Inferior parietal cortex (tissue), 1 donor: ENCODE measurements around the gene NBEAL2.

ENCODE experiments used
- DNase-seq: peaks from one replicate; pipeline ENCODE4 v3.0.0-alpha.2; 2016; ENCODE audit errors: extremely low spot score

NBEAL2 gene, protein sequence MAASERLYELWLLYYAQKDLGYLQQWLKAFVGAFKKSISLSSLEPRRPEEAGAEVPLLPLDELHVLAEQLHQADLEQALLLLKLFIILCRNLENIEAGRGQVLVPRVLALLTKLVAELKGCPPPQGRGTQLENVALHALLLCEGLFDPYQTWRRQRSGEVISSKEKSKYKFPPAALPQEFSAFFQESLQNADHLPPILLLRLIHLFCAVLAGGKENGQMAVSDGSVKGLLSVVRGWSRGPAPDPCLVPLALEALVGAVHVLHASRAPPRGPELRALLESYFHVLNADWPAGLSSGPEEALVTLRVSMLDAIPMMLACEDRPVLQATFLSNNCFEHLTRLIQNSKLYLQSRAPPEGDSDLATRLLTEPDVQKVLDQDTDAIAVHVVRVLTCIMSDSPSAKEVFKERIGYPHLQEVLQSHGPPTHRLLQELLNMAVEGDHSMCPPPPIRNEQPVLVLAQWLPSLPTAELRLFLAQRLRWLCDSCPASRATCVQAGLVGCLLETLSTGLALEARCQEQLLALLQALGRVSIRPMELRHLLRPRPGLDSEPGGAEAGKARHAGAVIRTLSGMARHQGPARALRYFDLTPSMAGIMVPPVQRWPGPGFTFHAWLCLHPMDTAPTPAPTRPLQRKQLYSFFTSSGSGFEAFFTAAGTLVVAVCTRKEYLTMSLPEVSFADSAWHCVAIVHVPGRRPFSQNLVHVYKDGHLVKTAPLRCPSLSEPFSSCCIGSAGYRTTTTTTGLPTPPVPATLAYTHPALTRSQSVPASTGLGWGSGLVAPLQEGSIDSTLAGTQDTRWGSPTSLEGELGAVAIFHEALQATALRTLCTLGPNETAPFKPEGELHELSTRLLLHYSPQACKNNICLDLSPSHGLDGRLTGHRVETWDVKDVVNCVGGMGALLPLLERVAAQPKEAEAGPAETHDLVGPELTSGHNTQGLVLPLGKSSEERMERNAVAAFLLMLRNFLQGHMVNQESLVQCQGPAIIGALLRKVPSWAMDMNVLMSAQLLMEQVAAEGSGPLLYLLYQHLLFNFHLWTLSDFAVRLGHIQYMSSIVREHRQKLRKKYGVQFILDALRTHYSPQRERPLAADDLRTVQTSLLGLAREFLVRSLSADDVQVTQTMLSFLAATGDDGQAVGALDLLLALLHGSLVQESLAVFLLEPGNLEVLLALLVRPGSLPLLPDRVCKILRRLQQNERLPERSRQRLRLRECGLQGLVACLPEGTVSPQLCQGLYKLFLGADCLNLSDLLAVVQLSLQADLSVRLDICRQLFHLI (N-terminal part only)

DNA sequence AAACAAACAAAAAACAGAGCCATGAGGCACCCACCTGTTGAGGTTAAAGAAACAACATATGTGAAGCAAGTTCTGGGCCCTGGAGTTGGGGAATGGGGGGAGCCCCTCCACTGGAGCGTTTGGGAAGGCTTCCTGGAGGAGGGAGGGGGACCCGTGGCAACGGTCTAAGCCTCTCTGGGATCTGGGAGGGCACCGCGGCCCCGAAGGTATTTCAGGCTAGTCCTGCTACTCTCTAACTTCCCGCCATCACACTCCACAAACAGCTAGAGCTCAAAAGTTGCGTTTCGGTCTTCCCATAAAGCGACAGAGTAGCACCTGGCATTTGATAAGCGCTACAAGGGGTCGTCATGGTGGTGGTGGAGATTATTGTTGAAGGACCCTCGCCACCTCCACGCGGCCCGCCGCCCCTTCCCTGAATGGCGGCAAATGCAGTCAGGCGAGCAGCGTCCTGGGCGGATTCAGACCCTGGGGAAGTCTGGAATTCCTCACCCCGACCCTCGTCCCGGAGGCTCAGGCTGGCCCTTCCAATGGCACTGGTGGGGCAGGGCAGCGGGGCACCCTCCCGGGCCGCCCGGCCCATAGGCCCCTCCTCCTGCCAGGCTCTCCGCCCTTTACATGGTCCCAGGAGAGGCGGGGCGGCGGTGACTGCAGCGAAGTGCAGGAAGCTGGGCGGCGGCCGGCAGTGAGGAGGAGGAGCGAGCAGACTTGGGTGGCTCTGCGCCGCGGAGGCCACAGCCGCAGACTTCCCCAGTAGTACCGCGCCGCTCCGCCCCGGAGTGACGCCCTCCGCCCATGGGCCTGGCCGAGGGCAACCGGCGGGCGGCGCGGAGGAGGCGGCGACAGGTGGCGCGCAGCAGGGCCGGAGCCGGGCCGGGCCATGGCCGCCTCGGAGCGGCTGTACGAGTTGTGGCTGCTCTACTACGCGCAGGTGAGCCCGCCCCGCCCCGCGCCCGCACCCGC lies at the start of gene NBEAL2:
TSS of gene NBEAL2 (plus strand) at position 682 of the 960 bp plus-strand sequence. CDS start at position 878, 196 bp downstream.
- DNase-seq = peak; percentile 67

DNA sequence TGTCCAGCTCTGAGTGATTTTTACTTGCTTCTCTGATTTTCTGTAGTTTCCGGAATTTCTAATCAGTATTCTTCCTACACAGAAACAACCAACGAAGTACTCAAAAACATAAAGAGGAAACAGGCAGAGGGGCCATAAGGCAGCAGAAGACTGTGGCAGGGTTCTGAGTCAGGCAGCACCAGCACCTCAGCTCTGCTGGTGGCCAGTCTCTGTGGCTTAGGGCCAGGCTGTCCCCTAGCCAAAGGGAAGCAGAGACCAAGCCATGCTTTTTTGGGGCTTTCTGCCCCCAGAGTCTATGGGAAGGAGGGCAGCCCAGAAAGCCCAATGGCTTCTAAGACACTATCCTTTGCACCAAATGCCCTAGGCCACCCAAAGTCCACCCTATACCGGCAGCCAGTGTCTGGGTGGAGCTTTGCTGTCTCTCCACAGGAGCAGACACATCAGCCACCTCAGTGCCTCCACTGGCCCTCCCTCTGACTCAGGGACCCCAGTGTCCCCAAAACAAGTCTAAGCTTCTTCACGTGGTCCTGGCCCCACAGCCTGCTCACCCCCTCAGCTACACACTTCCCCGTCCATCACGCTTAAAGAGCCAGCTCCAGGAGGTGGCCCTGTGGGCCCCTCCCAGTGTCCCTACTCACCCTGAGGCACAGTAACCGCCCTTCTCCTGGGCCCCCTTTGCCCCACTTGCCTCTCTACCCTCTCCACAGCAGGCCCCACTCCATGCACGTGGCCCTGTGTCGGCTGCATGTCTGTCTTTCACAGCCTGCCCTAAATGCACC lies 49.1 kb upstream of the NBEAL2 start:
- no peak for DNase-seq

DNA sequence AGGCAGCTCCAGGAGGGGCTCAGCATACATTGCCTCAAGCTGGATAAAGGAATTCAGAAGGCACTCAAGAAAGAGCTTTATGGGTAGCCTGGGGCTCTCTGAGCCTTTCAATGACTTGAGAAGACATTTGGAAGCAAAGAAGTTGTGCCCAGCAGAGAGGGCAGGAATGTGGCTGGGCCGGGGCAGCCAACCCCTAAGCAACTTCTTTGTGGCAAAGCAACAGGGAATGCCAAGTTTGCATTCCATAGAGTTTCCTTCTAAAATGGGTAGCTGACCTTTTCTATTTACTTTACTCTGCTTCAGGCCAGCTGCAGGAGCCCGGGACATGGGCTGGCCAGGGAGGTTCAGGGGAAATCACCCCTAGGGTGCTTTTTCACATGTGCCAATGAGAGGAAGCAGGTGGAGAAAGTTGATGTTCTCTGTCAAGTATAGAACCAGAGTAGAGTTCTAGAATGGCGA lies 48.5 kb upstream of the NBEAL2 start:
- no peak for DNase-seq

DNA sequence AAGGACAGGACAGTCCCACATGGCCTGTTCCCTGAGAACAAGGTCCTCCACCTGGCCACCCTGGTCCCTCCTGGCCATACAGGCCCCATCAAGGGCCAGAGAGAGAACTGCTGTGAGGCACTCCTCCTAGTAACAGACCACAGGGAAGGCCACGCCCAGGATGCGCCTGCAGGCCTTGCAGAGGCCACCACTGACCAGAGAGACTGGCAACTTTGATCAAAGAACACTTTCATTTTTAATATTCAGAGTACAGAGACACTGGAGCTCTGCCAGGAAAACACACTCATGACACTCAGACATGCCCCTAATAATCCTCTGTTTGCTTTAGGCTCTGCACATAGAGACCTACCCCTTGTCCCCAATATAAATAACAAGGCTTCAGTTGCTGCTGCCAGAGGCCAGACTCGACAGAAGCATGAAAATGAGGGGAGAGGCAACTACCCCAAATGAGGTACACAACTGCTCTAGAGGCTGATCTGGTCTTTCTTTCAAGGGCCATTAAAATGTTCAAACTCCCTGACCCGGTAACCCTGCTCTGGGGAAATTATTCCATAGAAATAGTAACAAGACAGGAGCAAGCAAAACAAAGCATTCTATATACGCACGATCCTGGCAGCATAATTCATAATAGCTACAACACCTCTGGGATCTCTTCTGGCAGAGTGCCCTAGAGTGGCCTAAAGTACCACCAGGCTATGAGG lies 47.7 kb upstream of the NBEAL2 start:
- no peak for DNase-seq

DNA sequence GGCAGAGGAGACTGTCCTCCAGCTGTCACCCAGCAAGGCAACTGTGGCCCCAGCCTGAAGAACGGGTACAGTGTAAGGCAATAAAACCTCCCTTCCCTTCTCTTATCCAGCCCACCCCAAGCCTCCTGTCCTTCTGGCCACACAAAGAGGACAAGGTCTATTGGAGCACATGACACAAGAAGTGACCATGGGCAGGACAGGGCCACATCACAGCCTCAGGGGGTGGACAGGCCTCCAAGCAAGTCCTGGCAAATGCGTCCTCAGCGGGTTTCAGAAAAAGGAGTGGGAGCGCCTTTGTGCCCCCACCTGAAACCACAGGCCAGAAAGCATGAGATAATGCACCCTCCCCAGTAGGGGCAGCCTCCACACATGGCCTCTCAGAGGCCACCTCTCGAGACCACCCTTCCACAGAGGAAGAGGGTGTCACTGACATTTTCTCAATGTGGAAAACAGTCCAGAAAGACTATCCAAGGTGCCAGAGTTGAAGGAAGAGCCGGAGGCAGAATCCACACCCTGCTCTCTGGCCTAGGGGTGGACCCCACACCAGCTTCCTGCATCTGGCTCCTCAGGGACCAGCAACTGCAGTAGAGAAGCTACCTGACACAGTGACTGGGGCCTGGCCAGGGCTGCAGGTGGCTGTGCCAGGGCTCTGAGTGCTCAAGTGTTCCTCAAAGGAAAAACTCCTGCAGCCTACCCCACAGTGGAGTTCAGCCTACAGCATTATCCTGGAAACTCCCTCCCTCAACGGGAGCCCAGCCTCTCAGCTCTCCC lies 46.8 kb upstream of the NBEAL2 start:
- no peak for DNase-seq

DNA sequence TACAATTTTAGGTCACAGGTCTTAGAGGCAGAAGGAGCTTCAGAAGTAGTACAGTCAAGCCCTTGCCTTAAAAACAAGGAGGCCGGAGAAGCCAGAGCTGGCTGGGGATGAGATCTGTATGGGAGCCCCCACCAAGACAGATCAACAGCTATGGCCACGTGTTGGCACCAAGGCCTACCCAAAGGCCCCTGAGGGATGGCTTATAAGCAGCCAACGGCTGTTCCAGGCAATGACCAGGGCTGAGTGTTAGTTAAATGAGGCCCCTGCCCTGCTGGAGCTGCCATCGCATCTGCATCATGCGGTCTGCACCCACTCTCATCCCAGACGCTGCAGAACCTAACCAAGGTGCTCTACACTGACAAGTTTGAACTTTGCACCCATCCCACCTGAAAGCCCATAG lies 46.2 kb upstream of the NBEAL2 start:
- DNase-seq = no peak

DNA sequence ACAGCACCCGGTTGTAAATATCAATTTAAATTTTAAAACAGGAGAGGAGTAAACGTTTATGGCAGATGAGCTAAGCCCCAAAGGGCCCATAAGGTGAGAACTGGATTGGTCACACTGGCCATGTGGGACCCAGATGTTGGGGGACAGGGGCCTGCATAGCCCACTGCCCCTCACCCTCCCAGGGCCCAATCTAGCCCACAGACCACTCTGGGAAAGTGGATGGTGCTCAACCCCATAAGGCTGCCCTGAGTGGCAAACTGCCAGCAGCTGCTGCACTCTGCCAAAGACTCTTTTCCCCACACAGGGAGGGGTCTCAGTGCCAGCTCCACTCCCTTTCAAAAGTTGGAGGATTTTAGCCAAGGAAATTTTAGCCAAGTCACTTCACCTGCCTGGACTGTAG lies 45.4 kb upstream of the NBEAL2 start:
- DNase-seq = no peak

DNA sequence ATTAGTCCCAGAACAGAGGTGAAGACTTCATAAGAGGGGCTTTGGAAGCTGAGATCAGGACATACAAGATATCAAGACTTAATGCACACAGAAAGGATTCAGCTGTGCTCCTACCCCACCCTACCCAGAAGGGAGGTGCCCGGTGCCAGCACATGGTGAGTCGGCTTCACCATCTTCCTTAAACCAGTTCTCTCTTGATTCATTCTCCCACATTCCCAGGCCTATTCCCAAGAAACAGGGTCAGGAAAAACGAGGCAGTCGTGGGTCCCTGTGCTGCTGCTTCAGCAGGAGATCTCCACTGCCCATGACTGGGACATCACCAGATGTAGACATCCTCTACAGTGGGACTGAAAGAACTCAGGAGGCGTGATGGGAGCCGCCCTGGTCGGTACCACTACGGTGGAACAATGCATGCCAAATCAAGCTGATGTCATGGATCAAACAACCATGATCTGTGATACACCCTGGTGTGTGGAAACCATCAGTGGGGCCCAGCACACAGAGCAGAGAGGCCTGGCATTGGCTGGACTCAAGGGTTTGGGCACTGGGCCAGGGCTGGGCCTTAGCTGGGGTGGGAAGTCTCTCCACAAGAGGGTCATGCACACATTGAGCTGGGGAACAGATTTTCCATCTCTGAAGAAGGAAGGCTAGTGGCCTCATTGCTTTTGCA lies 44.8 kb upstream of the NBEAL2 start:
- no peak for DNase-seq

DNA sequence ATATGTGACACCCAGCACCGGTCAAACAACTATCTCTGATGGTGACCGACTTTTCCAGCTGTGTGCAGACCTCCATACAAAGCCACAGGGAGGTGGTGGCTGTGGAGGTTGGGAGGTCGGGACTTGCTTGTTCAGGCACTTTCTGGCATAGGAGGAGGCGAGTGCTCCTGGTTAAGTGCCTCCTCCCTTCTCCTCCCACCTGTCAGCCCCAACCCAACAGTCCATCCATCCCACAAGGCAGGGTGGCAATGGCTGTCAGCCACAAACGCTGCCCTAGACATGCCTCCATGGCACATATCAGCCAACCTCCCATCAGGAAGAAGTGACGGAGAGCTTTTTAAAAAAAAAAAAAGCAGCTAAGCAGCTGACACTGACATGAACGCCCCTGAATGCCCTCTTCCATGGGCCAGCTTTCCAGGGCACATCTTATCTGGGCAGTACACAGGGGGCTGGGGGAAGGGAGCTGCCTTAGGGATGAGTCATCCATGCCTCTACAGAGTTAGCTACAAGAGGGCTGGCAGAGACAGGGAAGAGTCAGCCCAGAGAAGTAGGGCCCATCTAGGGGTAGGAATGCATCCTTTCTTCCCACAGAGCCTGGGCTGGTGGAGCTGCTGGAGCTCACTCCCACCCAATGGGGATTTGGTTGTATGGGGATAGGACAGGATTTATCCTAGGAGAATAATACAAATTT lies 44.2 kb upstream of the NBEAL2 start:
- DNase-seq = no peak

DNA sequence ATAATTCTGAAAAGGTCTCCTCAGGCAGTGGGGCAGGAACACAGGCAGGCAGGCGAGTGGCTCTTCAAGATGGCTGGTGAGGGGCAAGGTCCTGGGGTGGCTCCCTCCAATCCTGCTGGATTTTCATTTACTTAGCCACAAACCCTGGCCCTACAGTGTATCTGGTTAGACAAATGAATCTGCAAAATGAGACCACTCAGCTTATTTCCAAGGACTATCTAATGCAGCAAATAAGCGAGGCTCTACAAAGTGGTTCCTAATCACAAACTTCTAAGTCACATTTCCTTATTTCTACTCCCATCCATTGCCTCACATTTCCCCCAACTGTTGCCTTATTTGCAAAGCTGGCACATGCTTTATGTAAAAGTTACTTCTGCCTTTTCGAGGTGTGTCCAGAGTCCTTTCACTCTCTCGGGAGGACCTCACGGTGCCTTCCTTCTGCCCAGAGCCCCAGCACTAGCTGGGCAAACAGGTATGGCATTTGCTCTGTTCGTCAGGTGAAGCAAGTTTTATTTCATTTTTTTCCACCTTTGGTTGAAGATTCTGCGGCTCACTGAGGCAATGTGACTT lies 43.4 kb upstream of the NBEAL2 start:
- no peak for DNase-seq

DNA sequence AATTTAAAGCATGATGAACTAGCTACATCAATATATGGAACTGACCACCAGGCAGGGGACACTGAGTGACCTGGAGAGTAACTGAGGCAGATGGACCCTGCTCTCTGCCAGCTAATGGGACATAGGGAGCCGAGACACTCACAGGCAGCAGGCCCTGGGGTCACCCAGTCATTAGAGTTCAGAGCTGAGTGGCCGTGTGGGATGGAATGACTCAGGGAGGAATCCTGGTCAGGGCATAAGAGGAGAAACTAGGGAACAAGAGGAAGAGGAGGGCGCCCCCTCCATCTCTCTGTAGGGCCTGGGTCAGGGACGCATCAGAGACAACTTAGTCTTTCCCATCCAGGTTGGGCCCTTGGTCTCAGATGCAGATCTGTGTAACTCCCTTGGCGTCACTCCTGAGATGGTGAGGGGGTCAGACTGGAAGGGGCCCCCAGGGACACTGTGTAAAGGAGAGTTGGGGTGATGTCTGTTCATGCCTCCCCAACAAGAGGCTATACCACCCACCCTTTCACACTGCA lies 42.7 kb upstream of the NBEAL2 start:
- DNase-seq = no peak

DNA sequence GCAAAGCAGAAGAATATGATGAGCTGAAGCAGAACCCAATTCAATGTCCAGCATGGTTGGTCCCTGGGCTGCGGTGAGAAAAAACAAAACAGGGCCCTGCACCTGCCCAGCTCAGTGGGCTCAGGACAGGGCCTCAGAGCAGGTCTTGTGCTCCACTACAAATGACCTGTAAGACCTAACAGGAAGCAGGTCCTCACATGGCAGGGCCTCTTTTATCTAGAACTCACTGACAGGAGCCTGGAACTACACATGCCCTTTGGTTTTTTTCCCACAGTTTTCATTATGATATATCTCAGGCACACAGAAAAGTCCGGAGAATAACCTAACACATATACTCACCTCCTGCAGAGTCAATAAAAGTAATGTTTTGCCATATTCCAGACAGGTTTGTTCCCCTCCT lies 41.3 kb upstream of the NBEAL2 start:
- no peak for DNase-seq

DNA sequence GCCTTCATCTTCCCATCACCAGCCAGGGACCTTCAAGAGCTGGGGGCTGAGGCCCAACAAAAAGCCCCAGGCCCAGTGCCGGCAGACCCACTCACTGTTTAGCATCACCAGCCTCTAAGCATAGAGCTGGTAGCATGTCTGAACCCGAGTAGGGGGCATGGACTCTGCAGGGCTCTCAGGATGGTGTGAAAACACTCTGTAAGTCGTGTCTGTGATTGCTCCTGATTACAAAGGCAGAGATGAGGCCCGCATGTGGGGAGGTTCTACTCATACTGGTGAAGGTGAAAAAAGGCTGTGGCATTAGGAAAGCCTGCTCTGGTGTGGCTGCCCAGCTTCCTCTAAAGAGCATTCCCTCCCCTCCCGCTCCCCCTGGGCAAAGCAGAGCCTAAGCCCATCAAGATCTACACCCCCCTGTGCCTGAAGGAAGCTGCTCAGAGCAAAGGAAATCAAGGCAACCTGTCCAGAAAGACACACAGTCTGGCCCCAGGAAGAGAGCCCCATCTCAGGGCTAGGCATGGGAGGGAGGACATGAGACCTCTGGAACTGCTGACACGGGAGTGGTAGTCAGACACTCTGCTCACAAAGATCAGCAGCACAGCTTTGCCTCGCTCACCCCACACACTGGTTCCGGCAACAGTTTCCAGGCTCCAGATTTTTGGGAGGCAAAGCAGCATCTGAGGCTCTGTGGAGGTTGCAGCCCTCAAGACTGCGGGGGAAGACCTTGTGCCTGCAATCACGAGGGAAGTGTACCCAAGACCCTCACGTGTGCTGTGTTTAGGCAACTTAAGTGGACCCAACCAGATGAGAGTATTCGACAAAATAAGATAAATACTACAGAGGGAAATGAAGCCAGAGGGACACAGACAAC lies 39.7 kb upstream of the NBEAL2 start:
- no peak for DNase-seq

DNA sequence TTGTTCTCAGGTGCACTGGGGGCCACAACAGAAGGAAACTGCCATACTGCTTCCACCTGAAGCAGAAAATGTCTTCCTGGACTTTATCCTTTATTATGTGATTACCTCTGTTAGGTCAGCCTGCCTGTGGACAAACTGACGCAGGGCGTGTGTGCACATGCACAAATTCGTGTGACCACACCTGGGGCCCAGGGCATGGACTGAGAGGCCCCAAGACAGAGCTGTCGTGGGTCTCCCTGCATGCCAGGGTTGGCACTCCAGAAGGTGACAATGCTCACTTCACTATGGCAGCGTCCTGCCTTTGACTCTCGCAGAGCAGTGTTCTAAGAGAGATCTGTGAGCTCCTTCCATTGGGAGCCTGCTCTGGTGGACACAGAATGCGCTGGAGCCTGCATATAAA lies 37.4 kb upstream of the NBEAL2 start:
- DNase-seq = no peak

DNA sequence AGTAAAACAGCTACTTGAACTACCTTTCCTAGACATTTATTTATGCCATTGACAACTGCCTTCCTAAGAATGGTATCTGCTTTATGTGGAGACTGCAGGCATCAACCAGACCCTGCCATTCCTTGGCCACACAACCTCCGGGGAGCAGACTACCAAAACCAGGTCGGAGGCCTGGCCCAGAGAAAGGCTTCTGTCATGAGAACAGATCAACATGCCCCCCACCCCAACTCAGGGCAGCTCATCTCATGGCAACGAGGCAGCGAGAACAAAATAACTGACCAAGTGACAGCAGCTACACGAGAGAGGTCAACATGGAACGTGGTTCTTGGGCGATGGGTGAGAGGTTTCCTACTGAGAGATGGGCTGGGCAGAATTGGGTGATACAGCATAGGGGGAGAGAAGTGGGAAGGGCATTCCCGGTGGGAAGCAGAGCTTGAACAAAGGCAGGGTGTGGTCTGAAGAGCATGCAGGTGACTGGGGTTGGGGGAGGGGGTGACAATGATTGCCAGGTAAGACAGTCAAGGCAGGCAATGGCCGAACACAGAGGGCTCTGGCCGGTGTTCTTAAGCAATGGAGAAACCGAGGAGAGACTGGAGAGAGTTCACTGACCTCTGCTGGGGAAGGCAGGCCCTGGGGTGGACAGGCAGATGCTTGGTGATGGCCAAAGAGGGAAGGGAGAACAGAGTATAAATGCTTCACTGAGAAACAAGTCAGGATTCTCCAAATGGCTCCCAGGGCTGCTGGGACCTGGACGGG lies 36.8 kb upstream of the NBEAL2 start:
- no peak for DNase-seq
